OCI-M1 (cell line): ENCODE data around the gene KCNJ6.

Experiments used
- DNase-seq: peaks from one replicate; lab custom pipeline; 2025; lab: John Stamatoyannopoulos, UW

The KCNJ6 gene

GRCh38 chr21:37642493-37642892 lies 273.8 kb downstream of the KCNJ6 start:
- DNase-seq = peak; percentile 60

GRCh38 chr21:37639756-37640155 lies 276.5 kb downstream of the KCNJ6 start:
- no peak for DNase-seq

GRCh38 chr21:37636152-37636860 lies 280.0 kb downstream of the KCNJ6 start:
- no peak for DNase-seq

- peak; percentile 15 for DNase-seq
Measured at GRCh38 chr21:37631319-37632117, 284.7 kb downstream of the KCNJ6 start.

DNA sequence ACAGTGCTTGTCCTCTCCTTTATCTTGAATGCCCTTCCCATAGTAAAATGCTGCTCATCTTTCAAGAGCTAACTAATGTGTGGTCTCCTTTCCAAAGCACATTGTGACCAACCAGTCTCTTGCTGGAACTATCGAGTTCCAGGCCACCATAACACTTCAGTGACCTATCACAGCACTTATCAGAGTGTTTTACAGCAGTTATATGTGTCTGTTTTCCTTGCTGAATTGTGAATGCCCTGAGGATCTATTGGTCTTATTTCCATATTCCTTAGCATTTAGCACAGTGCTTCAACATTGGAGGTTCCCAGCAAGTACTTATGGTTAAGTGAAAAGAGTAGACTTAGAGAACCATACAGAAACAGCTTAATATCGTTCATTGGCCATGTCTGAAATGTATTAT lies 285.4 kb downstream of the KCNJ6 start:
- no peak for DNase-seq

DNA sequence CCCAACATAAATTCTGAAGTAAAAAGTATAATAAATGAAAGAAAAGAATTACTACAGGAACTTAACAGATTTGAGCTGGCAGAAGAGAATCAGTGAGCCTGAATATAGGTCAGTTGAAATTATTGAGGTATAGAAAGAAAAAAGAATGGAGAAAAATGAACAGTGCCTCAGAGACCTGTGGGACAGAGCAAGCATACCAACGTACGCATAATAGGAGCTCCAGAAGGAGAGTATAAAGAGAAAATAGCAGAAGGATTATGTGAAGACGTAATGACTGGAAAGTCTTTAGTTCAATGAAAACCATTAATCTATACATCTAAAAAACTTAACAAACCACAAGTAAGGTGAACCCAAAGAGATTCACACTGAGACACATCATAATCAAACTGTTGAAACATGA lies 287.9 kb downstream of the KCNJ6 start:
- no peak for DNase-seq

DNA sequence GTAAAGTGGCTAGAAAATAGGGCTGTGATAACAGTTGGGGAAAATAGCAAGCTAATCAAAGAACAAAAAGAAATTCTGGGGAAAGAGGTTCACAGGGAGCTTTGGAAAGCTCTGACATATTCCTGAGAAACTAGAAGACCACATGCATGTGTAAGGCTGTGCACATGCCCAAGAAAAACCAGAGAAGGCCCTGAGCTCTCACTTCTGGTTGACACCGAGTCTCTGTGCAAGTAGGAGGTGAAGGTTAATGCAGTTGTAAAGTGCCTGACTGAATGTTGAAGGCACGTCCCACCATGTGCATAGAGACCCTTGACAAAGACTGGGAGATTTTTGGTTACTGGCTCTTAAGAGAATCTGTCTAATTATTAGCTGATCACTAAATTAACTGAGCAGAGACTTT lies 288.7 kb downstream of the KCNJ6 start:
- no peak for DNase-seq

GRCh38 chr21:37627074-37627473 lies 289.2 kb downstream of the KCNJ6 start:
- DNase-seq = no peak

GRCh38 chr21:37626320-37626719 lies 289.9 kb downstream of the KCNJ6 start:
- peak; percentile 31 for DNase-seq

GRCh38 chr21:37623689-37624088 lies 292.6 kb downstream of the KCNJ6 start:
- peak; percentile 15 for DNase-seq

- DNase-seq = no peak
Measured at GRCh38 chr21:37623183-37623582, 293.1 kb downstream of the KCNJ6 start.

GRCh38 chr21:37622755-37623154 lies 293.5 kb downstream of the KCNJ6 start:
- DNase-seq = no peak

DNA sequence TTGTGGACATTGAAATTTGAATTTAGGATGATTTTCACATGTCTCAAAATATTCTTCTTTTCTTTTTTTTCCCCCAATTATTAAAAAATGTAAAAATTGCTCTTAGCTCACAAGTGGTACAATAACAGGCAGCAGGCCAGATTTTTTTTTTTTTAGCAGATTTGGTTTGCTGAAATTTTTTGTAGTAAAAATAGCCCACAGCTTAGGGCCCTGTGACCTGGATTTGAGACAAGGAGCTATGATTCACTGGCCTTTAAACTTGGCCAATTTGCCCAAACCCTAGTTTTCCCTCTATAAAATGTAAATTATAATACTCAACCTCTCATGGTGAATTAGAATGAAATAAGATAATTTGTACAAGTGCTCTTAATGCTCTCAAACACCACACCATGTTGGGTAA lies 295.9 kb downstream of the KCNJ6 start:
- no peak for DNase-seq

- DNase-seq = peak; percentile 34
Measured at GRCh38 chr21:37619464-37619974, 296.7 kb downstream of the KCNJ6 start.

DNA sequence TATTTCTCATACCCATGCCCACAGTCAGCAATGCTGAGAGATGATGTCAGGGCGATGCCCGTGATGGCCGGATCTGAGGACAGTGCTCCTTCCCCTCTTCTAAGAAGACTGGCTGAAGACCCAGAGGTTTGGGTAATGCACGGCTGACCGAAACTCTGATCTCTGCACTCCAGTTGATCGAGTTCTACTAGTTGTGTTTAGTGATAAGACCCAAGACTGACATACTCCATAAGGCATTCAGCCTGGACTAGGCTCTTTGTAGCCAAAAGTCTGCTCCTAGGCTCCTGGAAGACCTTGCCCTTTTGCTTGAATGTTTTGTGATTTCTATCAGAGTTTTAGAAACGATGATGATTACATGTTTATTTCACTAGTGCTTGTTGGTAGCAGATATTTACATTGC lies 298.2 kb downstream of the KCNJ6 start:
- DNase-seq = peak; percentile 25

DNA sequence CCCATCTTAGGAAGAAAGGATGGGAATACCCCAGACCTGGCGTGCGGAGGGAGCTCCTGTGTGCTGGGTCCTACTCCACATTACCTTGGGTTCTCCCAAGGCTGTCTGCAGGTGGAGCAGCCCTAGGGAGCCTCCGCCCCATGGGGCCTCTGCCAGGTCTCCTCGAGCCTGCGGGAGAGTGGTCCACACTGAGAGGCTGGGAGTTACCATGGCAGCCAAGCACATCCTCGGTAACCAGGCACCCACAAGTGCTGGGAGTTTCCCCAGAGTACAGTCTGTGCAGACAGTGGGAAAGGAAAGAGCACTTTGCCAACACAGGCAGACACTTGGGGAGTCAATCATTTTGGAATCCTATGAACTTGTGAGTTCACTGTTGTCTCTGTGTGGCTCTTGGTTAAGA lies 300.3 kb downstream of the KCNJ6 start:
- no peak for DNase-seq

- DNase-seq = no peak
Measured at GRCh38 chr21:37614351-37614875, 301.8 kb downstream of the KCNJ6 start.

DNA sequence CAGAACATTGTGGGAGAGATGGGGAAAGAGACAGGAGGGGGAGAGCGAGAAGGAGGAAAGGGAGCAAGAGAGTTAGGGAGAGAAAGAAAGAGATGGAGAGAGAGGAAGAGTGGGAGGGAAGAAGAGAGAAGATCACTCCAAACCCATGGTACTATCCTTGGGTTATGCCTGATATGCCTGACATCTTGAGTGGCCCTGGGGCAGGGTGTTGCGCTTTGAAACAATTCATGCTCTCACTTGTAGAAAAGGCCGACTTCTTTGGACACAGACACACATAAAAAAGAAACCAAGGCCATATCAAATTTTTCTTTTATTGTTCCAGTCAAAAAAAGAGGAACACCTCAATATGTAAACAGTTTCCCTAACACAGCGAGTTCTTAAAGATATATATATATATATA lies 309.2 kb downstream of the KCNJ6 start:
- no peak for DNase-seq

GRCh38 chr21:37606549-37606948 lies 309.7 kb downstream of the KCNJ6 start:
- DNase-seq = no peak

DNA sequence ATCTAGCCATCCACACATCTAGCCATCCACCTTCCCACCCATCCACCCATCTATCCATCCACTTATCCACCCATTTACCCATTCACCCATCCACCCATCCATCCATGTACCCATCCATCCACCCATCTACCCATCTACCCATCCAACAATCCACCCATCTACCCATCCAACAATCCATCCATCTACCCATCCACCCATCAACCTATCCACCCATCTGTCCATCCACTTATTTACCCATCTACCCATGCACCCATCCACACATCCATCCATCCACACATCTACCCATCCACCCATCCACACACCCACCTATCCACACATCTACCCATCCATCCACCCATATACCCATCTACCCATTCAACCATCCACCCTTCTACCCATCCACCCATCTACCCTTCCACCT lies 311.3 kb downstream of the KCNJ6 start:
- DNase-seq = no peak

GRCh38 chr21:37603129-37603528 lies 313.1 kb downstream of the KCNJ6 start:
- DNase-seq = no peak

DNA sequence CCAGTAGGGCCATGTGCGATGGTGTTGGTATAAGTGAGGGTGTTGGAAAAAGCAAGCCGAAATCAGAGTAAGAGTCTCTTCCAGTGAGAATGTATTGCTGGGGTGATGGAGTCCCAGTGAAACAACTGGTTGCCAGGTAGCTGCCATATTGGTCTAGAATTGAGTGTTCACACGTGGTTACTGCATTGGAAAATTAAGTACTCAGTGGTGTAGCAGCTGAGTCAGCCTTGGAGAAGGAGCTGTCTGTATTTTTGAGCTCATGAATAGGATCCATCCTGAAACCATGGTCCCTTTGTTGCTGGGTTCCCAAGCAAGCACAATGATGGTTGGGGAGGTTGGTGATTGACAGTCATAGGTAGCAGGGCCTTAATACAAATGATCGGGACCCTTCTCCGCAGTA lies 314.3 kb downstream of the KCNJ6 start:
- DNase-seq = no peak

DNA sequence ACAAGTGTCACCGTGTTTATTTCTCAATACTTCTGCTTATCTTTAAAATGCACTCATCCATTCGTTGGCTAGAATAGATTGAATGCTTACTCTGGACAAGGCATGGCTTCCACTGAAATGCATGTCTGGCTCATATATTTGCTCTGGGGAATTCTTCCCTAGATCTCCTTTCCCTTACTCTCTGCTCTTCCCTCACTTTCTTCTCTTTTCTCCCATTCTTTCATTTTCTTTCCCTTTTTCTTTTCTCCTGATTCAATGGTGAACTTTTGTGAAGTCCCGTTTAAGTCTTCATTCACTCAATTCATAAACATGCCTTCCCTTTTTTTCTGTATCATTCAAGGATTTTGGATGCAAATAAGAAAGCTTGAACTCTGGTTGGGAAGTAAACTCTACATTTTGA lies 315.2 kb downstream of the KCNJ6 start:
- DNase-seq = peak; percentile 49
